ENCODE measurements around the gene PRICKLE3.

PRICKLE3 gene

GRCh38 chrX:49167740-49168108 is 18.4 kb downstream of the PRICKLE3 start:
- peak overlapping the region; percentile 51 for H3K4me3 ChIP-seq (ENCODE audit: low read depth, low read length)
- no peak for TF ChIP-seq CTCF (IDR thresholded peaks at IDR 0.05; ENCODE audit: insufficient read depth, low read depth, low read length, missing control alignments)
- DNase-seq (ENCODE audit: low read depth): no peak

DNA sequence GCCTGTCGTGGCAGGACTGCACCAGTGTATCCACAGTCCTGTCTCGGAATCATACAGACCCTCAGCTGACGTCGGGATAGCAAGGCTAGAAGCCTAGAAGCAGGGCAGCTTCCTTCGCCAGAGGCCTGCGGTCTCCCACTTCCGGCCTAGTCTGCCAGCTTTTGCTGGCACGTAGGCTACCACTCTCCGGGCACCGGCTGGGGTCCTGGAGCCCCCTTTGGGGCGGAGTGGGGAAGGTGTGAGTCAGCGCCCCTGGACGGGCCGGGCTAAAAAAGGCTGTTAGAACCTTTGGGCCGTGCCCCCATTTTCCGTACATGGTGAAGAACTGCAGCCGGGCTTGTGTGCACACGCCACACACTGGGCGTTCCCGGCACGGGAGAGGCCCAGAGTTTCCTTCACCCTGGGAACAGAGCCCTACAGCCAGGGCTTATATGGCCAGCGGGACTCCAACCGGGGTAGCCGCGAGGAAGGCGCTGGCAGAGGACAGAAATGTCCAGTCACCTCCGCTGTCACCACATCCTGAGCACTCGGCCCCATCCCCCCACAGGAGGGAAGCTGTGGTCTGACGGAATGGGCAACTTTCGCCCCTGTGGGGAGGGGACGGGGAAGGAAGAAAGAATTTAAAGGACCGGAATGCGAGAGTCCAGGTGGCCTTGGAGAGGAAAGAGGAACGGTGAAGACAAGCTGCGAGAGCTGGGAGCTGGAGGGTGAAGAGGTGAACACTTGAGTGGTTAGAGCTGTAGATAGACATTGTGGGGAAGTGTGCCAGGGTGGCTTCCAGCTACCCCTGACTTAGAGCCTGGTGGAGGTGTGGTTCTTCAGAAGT is 19.0 kb downstream of the PRICKLE3 start:
- no peak for TF ChIP-seq CTCF (IDR thresholded peaks at IDR 0.05; ENCODE audit: insufficient read depth, low read depth, low read length, missing control alignments)
- H3K4me3 ChIP-seq (ENCODE audit: low read depth, low read length): peak overlapping the region; percentile 51
- peak; percentile 62 for DNase-seq (ENCODE audit: low read depth)

- peak; percentile 87 for DNase-seq (ENCODE audit: low read depth)
- TF ChIP-seq CTCF (IDR thresholded peaks at IDR 0.05; ENCODE audit: insufficient read depth, low read depth, low read length, missing control alignments): peak; percentile 10
- H3K4me3 ChIP-seq (ENCODE audit: low read depth, low read length): peak overlapping the region; percentile 51
Measured at GRCh38 chrX:49165901-49166881, 20.0 kb downstream of the PRICKLE3 start.

GRCh38 chrX:49164589-49165360 is 21.4 kb downstream of the PRICKLE3 start:
- no peak for DNase-seq (ENCODE audit: low read depth)
- TF ChIP-seq CTCF (IDR thresholded peaks at IDR 0.05; ENCODE audit: insufficient read depth, low read depth, low read length, missing control alignments): no peak
- no peak overlapping the region for H3K4me3 ChIP-seq (ENCODE audit: low read depth, low read length)

- peak; percentile 72 for TF ChIP-seq CTCF (IDR thresholded peaks at IDR 0.05; ENCODE audit: insufficient read depth, low read depth, low read length, missing control alignments)
- DNase-seq (ENCODE audit: low read depth): peak; percentile 90
- peak overlapping the region; percentile 46 for H3K4me3 ChIP-seq (ENCODE audit: low read depth, low read length)
Measured at GRCh38 chrX:49163555-49164419, 22.4 kb downstream of the PRICKLE3 start.
